ENCODE results near the gene SMARCD1. TPM values are rescaled to one million over a fixed set of nuclear protein-coding genes. Genes with fewer than 3 reads are reported as not detected.

SMARCD1 gene
- total RNA-seq, 1 donor from 2014 or later = 44.2 TPM

DNA sequence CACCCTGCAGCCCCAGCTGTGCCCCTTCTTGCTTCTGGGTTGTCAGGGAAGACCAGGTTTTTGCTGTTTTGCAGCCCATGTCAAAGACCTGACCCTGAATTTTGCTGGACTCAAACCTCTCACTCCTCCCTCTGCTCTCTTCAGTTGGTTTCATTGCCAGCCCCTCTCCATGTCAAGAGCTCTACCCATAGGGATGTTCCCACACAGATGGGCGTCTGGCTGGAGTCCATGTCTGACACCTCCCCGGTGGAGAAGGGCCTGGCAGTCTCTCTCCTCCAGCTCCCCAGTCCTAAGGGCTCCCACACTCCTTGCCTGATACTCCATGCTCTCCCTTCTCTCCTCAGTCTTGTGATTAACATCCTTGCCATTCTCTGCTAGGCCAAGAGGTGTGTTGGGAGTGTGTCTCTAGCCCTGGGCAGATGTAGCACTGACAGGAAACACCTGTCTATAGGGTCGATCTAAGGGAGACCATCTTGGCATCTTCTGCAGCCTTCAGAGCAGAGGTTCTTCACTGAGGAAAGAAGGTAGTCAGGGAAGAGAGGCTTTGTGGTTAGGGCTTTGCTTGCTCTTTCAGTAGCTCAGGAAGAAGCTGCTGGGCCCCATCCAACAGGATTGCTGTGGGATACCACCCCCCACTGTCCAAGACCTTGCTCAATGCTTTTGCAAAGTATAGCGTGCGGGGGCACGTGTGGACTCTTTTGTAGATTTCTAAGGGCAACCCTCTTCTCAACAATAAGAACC, 23.0 kb upstream of the SMARCD1 start:
- Histone ChIP-seq H3K27me3 (ENCODE audit: low read depth) (peaks cover 11% of the 10 kb centered on the region), H3K9me3 (no peaks in the 10 kb centered on the region), H3K27ac (no peak overlapping the region), H3K4me1 (no peaks in the 10 kb centered on the region), H3K36me3 (no peaks in the 10 kb centered on the region), H3K4me3 (no peak overlapping the region)
- intact Hi-C loops (cut with DNase I) = no loop called here
- peak; percentile 22 for DNase-seq
- ATAC-seq = no peak
- TF ChIP-seq, protein P1, sequence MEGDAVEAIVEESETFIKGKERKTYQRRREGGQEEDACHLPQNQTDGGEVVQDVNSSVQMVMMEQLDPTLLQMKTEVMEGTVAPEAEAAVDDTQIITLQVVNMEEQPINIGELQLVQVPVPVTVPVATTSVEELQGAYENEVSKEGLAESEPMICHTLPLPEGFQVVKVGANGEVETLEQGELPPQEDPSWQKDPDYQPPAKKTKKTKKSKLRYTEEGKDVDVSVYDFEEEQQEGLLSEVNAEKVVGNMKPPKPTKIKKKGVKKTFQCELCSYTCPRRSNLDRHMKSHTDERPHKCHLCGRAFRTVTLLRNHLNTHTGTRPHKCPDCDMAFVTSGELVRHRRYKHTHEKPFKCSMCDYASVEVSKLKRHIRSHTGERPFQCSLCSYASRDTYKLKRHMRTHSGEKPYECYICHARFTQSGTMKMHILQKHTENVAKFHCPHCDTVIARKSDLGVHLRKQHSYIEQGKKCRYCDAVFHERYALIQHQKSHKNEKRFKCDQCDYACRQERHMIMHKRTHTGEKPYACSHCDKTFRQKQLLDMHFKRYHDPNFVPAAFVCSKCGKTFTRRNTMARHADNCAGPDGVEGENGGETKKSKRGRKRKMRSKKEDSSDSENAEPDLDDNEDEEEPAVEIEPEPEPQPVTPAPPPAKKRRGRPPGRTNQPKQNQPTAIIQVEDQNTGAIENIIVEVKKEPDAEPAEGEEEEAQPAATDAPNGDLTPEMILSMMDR (IDR thresholded peaks at IDR 0.05) = no peak

DNA sequence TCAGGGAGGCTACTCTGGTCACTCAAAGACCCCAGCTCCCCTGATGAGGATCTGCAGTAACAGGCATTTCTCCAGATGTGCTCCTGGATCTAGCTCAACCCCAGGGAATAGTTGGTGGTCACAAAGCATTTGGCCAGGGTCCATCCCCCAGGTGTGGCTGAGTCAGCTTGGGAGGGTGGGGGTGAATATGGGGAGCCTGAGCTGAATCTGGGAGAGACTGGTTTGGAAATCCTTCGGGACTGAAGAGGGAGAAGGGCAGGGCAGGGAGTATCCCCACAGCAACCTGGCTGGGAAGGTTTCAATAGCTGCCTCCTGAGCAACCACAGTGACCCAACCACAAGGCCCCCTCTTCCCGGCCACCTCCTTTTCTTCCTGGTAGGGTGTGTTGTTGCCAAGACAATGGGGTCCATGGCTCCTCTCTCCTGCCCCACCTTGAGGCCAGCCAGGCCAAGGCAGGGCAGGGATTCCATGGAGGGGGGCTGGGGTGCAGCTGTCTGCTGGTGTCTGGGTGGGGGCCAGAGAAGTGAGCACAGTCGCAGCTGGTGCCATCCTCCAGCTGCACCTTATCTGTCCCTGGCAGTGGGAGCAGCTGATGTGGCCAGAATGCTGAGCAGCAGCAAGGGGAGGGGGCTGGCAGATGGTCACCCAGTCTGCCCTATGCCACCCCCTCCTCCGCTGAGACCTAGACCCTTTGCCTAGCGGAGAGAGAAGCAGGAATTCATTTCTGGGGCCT, 22.2 kb upstream of the SMARCD1 start:
- DNase-seq (peak; percentile 38), ATAC-seq (no peak)
- H3K4me1 ChIP-seq = no peaks in the 10 kb centered on the region
- H3K36me3 ChIP-seq = no peaks in the 10 kb centered on the region
- H3K27ac ChIP-seq = no peak overlapping the region
- no peak overlapping the region for H3K4me3 ChIP-seq
- TF ChIP-seq, protein P1 (IDR thresholded peaks at IDR 0.05) = no peak
- no peaks in the 10 kb centered on the region for H3K9me3 ChIP-seq
- intact Hi-C loops (cut with DNase I) = no loop called here
- H3K27me3 ChIP-seq (ENCODE audit: low read depth) = peaks cover 10% of the 10 kb centered on the region

DNA sequence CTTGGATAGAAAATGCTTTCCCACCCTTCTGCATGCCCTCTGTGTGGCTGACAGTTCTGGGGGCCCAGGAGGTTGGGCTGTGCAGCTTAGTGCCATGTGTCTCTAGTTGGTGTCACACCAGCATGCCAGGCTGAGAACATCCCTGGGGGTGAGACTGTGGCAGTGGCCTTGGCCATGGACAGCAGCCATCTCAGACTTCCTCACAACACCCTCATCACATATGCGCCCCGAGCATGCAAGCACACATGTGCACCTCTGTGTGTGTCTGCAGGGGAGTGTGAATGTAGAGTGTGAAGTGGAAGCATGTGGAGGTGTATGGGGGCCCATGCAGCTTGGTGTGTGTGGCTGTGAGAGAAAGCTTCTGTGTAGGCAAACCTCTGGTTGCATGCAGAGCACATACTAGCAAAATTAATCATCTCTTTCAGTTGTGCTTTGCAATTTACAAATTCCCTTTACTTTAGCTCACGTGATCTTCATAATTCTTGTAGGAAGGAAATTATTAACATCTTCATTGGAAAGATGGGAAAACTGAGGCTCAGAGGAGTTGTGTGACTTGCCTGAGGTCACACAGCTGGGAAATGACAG, 19.3 kb upstream of the SMARCD1 start:
- no peak for DNase-seq
- no peaks in the 10 kb centered on the region for H3K36me3 ChIP-seq
- no peak overlapping the region for H3K4me3 ChIP-seq
- peaks cover 4% of the 10 kb centered on the region for H3K4me1 ChIP-seq
- H3K27me3 ChIP-seq (ENCODE audit: low read depth) = peaks cover 3% of the 10 kb centered on the region
- H3K27ac ChIP-seq = no peak overlapping the region
- no peaks in the 10 kb centered on the region for H3K9me3 ChIP-seq
- ATAC-seq = no peak
- TF ChIP-seq, protein P1 (IDR thresholded peaks at IDR 0.05) = no peak
- intact Hi-C loops (cut with DNase I) = no loop called here

DNA sequence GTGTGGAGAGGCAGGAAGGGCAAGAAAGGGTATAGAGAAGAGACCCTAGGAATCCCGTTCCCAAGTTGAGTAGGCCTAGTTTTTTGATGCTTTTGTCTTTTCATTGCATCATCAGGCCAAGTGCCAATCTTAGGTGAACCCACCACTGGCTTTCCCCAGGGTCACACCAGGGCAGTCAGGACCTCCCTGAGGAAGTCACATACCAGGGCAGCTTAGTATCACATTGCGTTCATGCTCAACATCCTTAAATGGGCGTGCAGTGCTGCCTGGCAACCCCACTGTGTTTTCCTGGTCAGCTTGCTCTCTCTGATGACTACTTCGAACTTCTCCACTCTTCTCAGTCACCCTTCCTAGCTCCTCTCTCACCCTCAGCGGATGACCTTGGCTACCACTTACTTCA, 18.7 kb upstream of the SMARCD1 start:
- intact Hi-C loops (cut with DNase I) = no loop called here
- Histone ChIP-seq H3K27me3 (ENCODE audit: low read depth) (peaks cover 3% of the 10 kb centered on the region), H3K27ac (no peak overlapping the region), H3K9me3 (no peaks in the 10 kb centered on the region), H3K4me3 (no peak overlapping the region), H3K4me1 (peaks cover 5% of the 10 kb centered on the region), H3K36me3 (no peaks in the 10 kb centered on the region)
- DNase-seq (no peak), ATAC-seq (peak in 1 of 2 donors; percentile 34)
- TF ChIP-seq, protein P1 (IDR thresholded peaks at IDR 0.05) = no peak

DNA sequence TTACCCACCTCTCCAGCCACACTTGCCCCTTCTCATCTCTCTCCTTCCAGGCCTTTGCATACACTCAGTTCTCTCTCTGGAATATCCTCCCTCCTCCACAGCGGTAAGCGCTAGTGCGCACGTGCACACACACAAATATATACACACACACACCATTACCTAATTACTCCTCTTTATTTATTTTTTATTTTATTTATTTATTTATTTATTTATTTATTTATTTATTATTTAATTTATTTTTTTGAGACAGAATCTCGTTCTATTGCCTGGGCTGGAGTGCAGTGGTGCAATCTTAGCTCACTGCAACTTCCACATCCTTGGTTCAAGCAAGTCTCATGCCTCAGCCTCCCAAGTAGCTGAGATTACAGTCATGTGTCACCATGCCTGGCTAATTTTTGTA, 16.1 kb upstream of the SMARCD1 start:
- H3K4me1 ChIP-seq = peaks cover 5% of the 10 kb centered on the region
- H3K9me3 ChIP-seq = no peaks in the 10 kb centered on the region
- intact Hi-C loops (cut with DNase I) = no loop called here
- no peak overlapping the region for H3K27ac ChIP-seq
- H3K27me3 ChIP-seq (ENCODE audit: low read depth) = no peaks in the 10 kb centered on the region
- no peaks in the 10 kb centered on the region for H3K36me3 ChIP-seq
- H3K4me3 ChIP-seq = no peak overlapping the region
- no peak for ATAC-seq
- TF ChIP-seq, protein P1 (IDR thresholded peaks at IDR 0.05) = no peak
- no peak for DNase-seq

Data from lower lobe of right lung (tissue), 2 donors.